CD4-positive, alpha-beta memory T cell (primary cell): ENCODE measurements around the gene C5orf34. TPM values are rescaled to one million over a fixed set of nuclear protein-coding genes. Genes with fewer than 3 reads are reported as not detected.
"Not testable (repeated sequence)": the region's sequence is repeated elsewhere in the genome, so short reads cannot be mapped to it uniquely, and the experiment has no call there.

Experiments used
- CTCF ChIA-PET: fragments of 350-600 bp; sonication (Branson Sonifier 250); formaldehyde crosslinking; loops from one replicate; lab custom pipeline; 2021; ENCODE audit warnings: inconsistent platforms; ENCODE audit not compliant: partially characterized antibody; lab: Charles Lee
- POLR2A ChIA-PET: fragments of 350-600 bp; sonication (Branson Sonifier 250); formaldehyde crosslinking; loops from one replicate; lab custom pipeline; 2021; ENCODE audit not compliant: partially characterized antibody; lab: Charles Lee
- DNase-seq, 5 donors: peaks; one replicate each; pipeline versions ENCODE4 v3.0.0 to v3.0.0-alpha.2; 2020 to 2022; ENCODE audit warnings: mixed read lengths in 1 of 5
- H3K27ac ChIP-seq: one replicate; pipeline ENCODE4 v1.7.0; 2013; ENCODE audit warnings: low read depth, low read length
- H3K27me3 ChIP-seq: 2 replicates; pipeline ENCODE4 v1.7.0; 2013; ENCODE audit warnings: mild to moderate bottlenecking, low read length, moderate library complexity; ENCODE audit not compliant: insufficient read depth
- H3K36me3 ChIP-seq: 2 replicates; pipeline ENCODE4 v1.7.0; 2013; ENCODE audit warnings: mild to moderate bottlenecking, low read length, moderate library complexity; ENCODE audit not compliant: insufficient read depth
- H3K4me1 ChIP-seq: 2 replicates; pipeline ENCODE4 v1.7.0; 2013; ENCODE audit warnings: mild to moderate bottlenecking, low read length, moderate library complexity; ENCODE audit not compliant: insufficient read depth
- H3K4me3 ChIP-seq, 2 donors: one replicate each; pipeline ENCODE4 v1.7.0; 2013; ENCODE audit warnings: low read length in 2 of 2, mild to moderate bottlenecking in 1 of 2
- H3K9me3 ChIP-seq, 2 donors: one replicate each; pipeline ENCODE4 v1.7.0; 2013; ENCODE audit warnings: low read length in 2 of 2, control low read depth in 1 of 2; ENCODE audit not compliant: control insufficient read depth in 1 of 2
- H3K27ac Mint-ChIP-seq, 7 donors: one replicate each; pipeline ENCODE4 v1.8.0; 2020 to 2021; ENCODE audit warnings: mixed read lengths in 7 of 7, mild to moderate bottlenecking in 6 of 7, inconsistent platforms in 3 of 7, moderate library complexity in 3 of 7
- H3K27me3 Mint-ChIP-seq, 2 donors: one replicate each; pipeline ENCODE4 v1.8.0; 2020 to 2021; ENCODE audit warnings: mixed read lengths in 2 of 2
- H3K36me3 Mint-ChIP-seq, 2 donors: one replicate each; pipeline ENCODE4 v1.8.0; 2020 to 2021; ENCODE audit warnings: mixed read lengths in 2 of 2, inconsistent platforms in 1 of 2, mild to moderate bottlenecking in 1 of 2
- H3K4me1 Mint-ChIP-seq, 4 donors: one replicate each; pipeline ENCODE4 v1.8.0; 2020 to 2021; ENCODE audit warnings: mixed read lengths in 4 of 4, mild to moderate bottlenecking in 1 of 4
- H3K4me3 Mint-ChIP-seq, 8 donors: one replicate each; pipeline ENCODE4 v1.8.0; 2020 to 2021; ENCODE audit warnings: mixed read lengths in 8 of 8, mild to moderate bottlenecking in 7 of 8, moderate library complexity in 6 of 8, inconsistent platforms in 3 of 8
- H3K9me3 Mint-ChIP-seq, 8 donors: one replicate each; pipeline ENCODE4 v1.8.0; 2020 to 2021; ENCODE audit warnings: mixed read lengths in 8 of 8, mild to moderate bottlenecking in 5 of 8, inconsistent platforms in 3 of 8, moderate library complexity in 1 of 8
- intact Hi-C: fragments of 100-400 bp; cut with micrococcal nuclease; formaldehyde crosslinking; loops from one replicate; pipeline ENCODE4 v1.15.1; 2023
- polyA plus RNA-seq, 2 donors: library from polyadenylated mRNA; unstranded; fragments of 300-500 nt; fragmentation: Illumina TruSeq; gene quantifications; one replicate each; pipeline ENCODE4 v1.2.3, GENCODE V29; 2021
- total RNA-seq, 2 experiments: library from RNA; stranded (reverse); gene quantifications; one replicate each; pipeline ENCODE4 v1.2.3, GENCODE V29; 2021

C5orf34 gene
- total and polyA plus RNA-seq, 4 experiments from 2014 or later = 0.60 to 2.9 (median 1.9) TPM

DNA sequence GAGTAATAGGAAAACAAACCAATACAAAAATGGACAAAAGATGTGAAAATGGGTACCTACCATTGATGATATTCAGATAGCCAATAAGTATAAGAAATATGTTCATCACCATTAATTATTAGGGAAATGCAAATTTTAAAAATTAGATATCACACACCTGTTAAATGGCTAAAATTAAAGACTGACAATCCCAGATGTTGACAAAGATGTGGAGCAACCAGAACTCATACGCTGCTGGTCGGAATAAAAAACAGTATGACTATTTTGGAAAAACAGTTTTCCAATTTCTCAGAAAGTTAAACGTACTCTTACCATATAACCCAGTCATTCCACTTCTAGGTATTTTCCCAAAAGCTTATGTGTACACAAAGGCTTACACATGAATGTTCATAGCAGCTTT, 58.4 kb downstream of the C5orf34 start:
- peaks cover 0 to 6% (median 2%) of the 10 kb centered on the region in 4 donors for H3K4me1 Mint-ChIP-seq
- H3K36me3 Mint-ChIP-seq = peaks cover 53 to 58% of the 10 kb centered on the region in 2 donors
- no peak for DNase-seq
- no peaks in the 10 kb centered on the region for H3K4me1 ChIP-seq
- H3K27me3 ChIP-seq = no peaks in the 10 kb centered on the region
- no peaks in the 10 kb centered on the region for H3K36me3 ChIP-seq
- peaks cover 0 to 7% (median 3%) of the 10 kb centered on the region in 8 donors for H3K9me3 Mint-ChIP-seq
- ChIA-PET CTCF (no interaction called here), POLR2A (no interaction called here)
- H3K27ac Mint-ChIP-seq = no peak overlapping the region
- no peaks in the 10 kb centered on the region for H3K27me3 Mint-ChIP-seq
- intact Hi-C loops = no loop called here
- no peak overlapping the region for H3K4me3 Mint-ChIP-seq
- no peak overlapping the region for H3K4me3 ChIP-seq
- H3K27ac ChIP-seq = no peak overlapping the region
- H3K9me3 ChIP-seq = no peaks in the 10 kb centered on the region

DNA sequence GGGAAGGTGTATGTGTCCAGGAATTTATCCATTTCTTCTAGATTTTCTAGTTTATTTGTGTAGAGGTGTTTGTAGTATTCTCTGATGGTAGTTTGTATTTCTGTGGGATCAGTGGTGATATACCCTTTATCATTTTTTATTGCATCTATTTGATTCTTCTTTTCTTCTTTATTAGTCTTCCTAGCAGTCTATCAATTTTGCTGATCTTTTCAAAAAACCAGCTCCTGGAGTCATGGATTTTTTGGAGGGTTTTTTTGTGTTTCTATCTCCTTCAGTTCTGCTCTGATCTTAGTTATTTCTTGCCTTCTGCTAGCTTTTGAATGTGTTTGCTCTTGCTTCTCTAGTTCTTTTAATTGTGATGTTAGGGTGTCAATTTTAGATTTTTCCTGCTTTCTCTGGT, 73.4 kb downstream of the C5orf34 start:
- H3K9me3 Mint-ChIP-seq = peaks cover 4 to 76% (median 58%) of the 10 kb centered on the region in 8 donors
- peaks cover 34 to 35% of the 10 kb centered on the region in 2 donors for H3K36me3 Mint-ChIP-seq
- H3K4me1 ChIP-seq, H3K27ac ChIP-seq, H3K4me1 Mint-ChIP-seq, H3K4me3 ChIP-seq, CTCF ChIA-PET, intact Hi-C loops, H3K27me3 Mint-ChIP-seq, H3K36me3 ChIP-seq, H3K27me3 ChIP-seq, H3K4me3 Mint-ChIP-seq, DNase-seq, POLR2A ChIA-PET, H3K27ac Mint-ChIP-seq, H3K9me3 ChIP-seq: not testable (repeated sequence)

DNA sequence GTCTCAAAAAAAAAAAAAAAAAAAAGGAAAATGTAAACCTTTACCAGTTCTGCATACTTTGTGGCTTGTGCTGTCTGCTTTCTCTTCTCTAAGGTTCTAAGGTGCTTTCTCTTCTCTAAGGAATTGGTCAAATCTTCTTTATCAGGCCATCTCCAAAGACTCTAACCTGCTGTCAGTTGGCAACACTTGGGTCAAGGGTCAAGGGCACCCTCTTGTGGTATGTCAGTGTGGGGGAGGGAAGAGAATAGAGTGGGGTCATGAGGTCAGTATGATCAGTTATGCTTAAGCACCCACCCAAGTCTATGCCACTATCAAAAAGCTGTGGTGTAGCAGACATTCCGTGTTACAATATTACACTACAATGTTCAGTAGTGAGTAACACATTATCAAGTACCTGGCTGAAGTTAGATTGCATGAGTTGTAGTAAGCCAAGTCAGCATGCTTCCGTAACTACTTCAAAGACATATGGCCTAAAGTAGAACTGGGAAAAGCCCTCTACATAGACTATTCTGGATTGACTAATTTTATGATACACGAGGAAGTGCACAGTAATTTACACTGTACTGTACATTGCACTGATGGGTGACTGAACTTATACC, 77.8 kb downstream of the C5orf34 start:
- ChIA-PET POLR2A (no interaction called here), CTCF (no interaction called here)
- Histone ChIP-seq H3K4me1 (no peaks in the 10 kb centered on the region), H3K9me3 (no peaks in the 10 kb centered on the region), H3K4me3 (no peak overlapping the region), H3K27ac (no peak overlapping the region), H3K27me3 (no peaks in the 10 kb centered on the region), H3K36me3 (no peaks in the 10 kb centered on the region)
- peaks cover 8 to 11% of the 10 kb centered on the region in 2 donors for H3K36me3 Mint-ChIP-seq
- no peak overlapping the region for H3K27ac Mint-ChIP-seq
- H3K9me3 Mint-ChIP-seq = peaks cover 2 to 52% (median 45%) of the 10 kb centered on the region in 8 donors
- intact Hi-C loops = no loop called here
- no peak overlapping the region for H3K4me3 Mint-ChIP-seq
- no peaks in the 10 kb centered on the region for H3K27me3 Mint-ChIP-seq
- no peak for DNase-seq
- H3K4me1 Mint-ChIP-seq = no peaks in the 10 kb centered on the region

Other genes starting within 250 kb of the C5orf34 start
- gene HMGCS1, start 201.7 kb downstream of the C5orf34 start, total RNA-seq = 10 to 100 TPM; 27.7 to 35.7 TPM
- 1 to 10 TPM; 3.3 to 6.8 TPM for gene HMGCS1, start 201.7 kb downstream of the C5orf34 start, polyA plus RNA-seq
- 10 to 100 TPM; 14.6 to 18.2 TPM for gene CCL28, start 102.8 kb downstream of the C5orf34 start, total RNA-seq
- 1 to 10 TPM; 5.7 to 9.4 TPM for gene CCL28, start 102.8 kb downstream of the C5orf34 start, polyA plus RNA-seq
- gene TMEM267, start 31.3 kb downstream of the C5orf34 start, total RNA-seq = 10 to 100 TPM; 16.6 to 18.4 TPM
- gene TMEM267, start 31.3 kb downstream of the C5orf34 start, polyA plus RNA-seq = 10 to 100 TPM; 25.7 to 39.1 TPM
- 10 to 100 TPM; 36.0 to 38.0 TPM for gene PAIP1, start 41.9 kb upstream of the C5orf34 start, total RNA-seq
- gene PAIP1, start 41.9 kb upstream of the C5orf34 start, polyA plus RNA-seq = 10 to 100 TPM; 48.1 to 48.9 TPM
- gene NNT, start 88.0 kb upstream of the C5orf34 start, total RNA-seq = 10 to 100 TPM; 56.1 to 57.6 TPM
- 10 to 100 TPM; 47.0 to 74.7 TPM for gene NNT, start 88.0 kb upstream of the C5orf34 start, polyA plus RNA-seq